Trophoblast cell (in vitro differentiated cells and primary cell): Measurements from ENCODE around the gene SZRD1.

Experiments
- DNase-seq, 2 donors: peaks; one replicate each; pipeline ENCODE4 v3.0.0-alpha.2; 2016
- H2AFZ ChIP-seq: 2 replicates; pipeline ENCODE4 v1.6.1; 2013; ENCODE audit warnings: low read length, moderate library complexity, mild to moderate bottlenecking; ENCODE audit not compliant: insufficient read depth, poor library complexity
- H2AK5ac ChIP-seq: 2 replicates; pipeline ENCODE4 v1.6.1; 2013; ENCODE audit warnings: mild to moderate bottlenecking, low read length
- H2BK120ac ChIP-seq: 2 replicates; pipeline ENCODE4 v1.6.1; 2013; ENCODE audit warnings: low read length, mild to moderate bottlenecking, moderate library complexity; ENCODE audit not compliant: insufficient read depth, poor library complexity
- H2BK12ac ChIP-seq: 2 replicates; pipeline ENCODE4 v1.6.1; 2013; ENCODE audit warnings: mild to moderate bottlenecking, low read length, moderate library complexity
- H2BK5ac ChIP-seq: 2 replicates; pipeline ENCODE4 v1.6.1; 2013; ENCODE audit warnings: low read length, low read depth, moderate library complexity, mild to moderate bottlenecking; ENCODE audit not compliant: poor library complexity
- H3K14ac ChIP-seq: 2 replicates; pipeline ENCODE4 v1.6.1; 2013; ENCODE audit warnings: mild to moderate bottlenecking, low read length
- H3K18ac ChIP-seq: 2 replicates; pipeline ENCODE4 v1.6.1; 2013; ENCODE audit warnings: mild to moderate bottlenecking, low read length
- H3K23ac ChIP-seq: 2 replicates; pipeline ENCODE4 v1.6.1; 2013; ENCODE audit warnings: low read length
- H3K27ac ChIP-seq: 2 replicates; pipeline ENCODE4 v1.5.1; 2013; ENCODE audit warnings: low read depth, mild to moderate bottlenecking, inconsistent platforms, low read length, moderate library complexity
- H3K27me3 ChIP-seq: 2 replicates; pipeline ENCODE4 v1.6.1; 2013; ENCODE audit warnings: inconsistent platforms, mild to moderate bottlenecking, low read length, moderate library complexity; ENCODE audit not compliant: insufficient read depth
- H3K36me3 ChIP-seq, 2 experiments: 1 replicate in 1 of 2; 2 replicates in 1 of 2; pipeline ENCODE4 v1.6.1; 2013; ENCODE audit warnings: low read length in 2 of 2, mild to moderate bottlenecking in 2 of 2, moderate library complexity in 1 of 2; ENCODE audit not compliant: insufficient read depth in 2 of 2, control insufficient read depth in 1 of 2
- H3K4ac ChIP-seq: 2 replicates; pipeline ENCODE4 v1.6.1; 2013; ENCODE audit warnings: low read depth, mild to moderate bottlenecking, low read length, moderate library complexity
- H3K4me1 ChIP-seq, 2 experiments: 1 replicate in 1 of 2; 2 replicates in 1 of 2; pipeline ENCODE4 v1.6.1; 2013; ENCODE audit warnings: low read length in 2 of 2, mild to moderate bottlenecking in 2 of 2, moderate library complexity in 1 of 2; ENCODE audit not compliant: insufficient read depth in 2 of 2, control insufficient read depth in 1 of 2
- H3K4me2 ChIP-seq: 2 replicates; pipeline ENCODE4 v1.6.1; 2013; ENCODE audit warnings: inconsistent platforms, mild to moderate bottlenecking, low read length, moderate library complexity
- H3K4me3 ChIP-seq: 2 replicates; pipeline ENCODE4 v1.5.1; 2013; ENCODE audit warnings: mild to moderate bottlenecking, low read depth, low read length, inconsistent platforms
- H3K79me1 ChIP-seq: one replicate; pipeline ENCODE4 v1.6.1; 2013; ENCODE audit warnings: low read length
- H3K79me2 ChIP-seq: 2 replicates; pipeline ENCODE4 v1.6.1; 2013; ENCODE audit warnings: low read length, mild to moderate bottlenecking; ENCODE audit not compliant: control insufficient read depth, insufficient read depth, poor library complexity
- H3K9ac ChIP-seq: 2 replicates; pipeline ENCODE4 v1.6.1; 2013; ENCODE audit warnings: mild to moderate bottlenecking, low read length
- H3K9me3 ChIP-seq: 2 replicates; pipeline ENCODE4 v1.6.1; 2013; ENCODE audit warnings: low read depth, mild to moderate bottlenecking, control low read depth, inconsistent platforms, low read length; ENCODE audit not compliant: insufficient read depth
- H4K12ac ChIP-seq: 2 replicates; pipeline ENCODE4 v1.6.1; 2013; ENCODE audit warnings: low read depth, mild to moderate bottlenecking, low read length, moderate library complexity
- H4K8ac ChIP-seq: 2 replicates; pipeline ENCODE4 v1.6.1; 2013; ENCODE audit warnings: low read depth, mild to moderate bottlenecking, low read length, moderate library complexity
- H4K91ac ChIP-seq: one replicate; pipeline ENCODE4 v1.6.1; 2013; ENCODE audit warnings: low read depth, mild to moderate bottlenecking, low read length, moderate library complexity
- WGBS: extraction: QIAGEN DNeasy Blood & Tissue Kit; methylation state at CpG from one replicate; pipeline ENCODE4 v1.1.7; 2013; ENCODE audit warnings: missing lambda C conversion rate; ENCODE audit not compliant: insufficient read length, insufficient coverage; ENCODE audit errors: extremely low coverage; 5-methylcytosine and 5-hydroxymethylcytosine counted together

The SZRD1 gene

DNA sequence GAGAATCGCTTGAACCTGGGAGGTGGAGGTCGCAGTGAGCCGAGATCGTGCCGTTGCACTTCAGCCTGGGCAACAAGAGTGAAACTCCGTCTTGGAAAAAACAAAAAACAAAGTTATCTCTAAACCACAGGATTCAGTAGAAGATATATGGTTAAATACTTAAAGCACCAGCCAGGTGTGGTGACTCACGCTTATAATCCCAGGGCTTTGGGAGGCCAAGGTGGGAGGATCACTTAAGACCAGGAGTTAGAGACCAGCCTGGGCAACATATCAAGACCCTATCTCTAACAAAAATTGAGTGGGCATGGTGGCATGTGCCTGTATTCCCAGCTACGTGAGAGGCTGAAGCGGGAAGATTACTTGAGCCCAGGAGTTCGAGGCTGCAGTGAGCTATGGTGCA lies 79.1 kb downstream of the SZRD1 start:
- peaks cover 1% of the 10 kb centered on the region for H3K79me1 ChIP-seq
- H4K8ac ChIP-seq = no peak overlapping the region
- no peak overlapping the region for H3K23ac ChIP-seq
- no peak overlapping the region for H3K27ac ChIP-seq
- H2AK5ac ChIP-seq = no peak overlapping the region
- no peak overlapping the region for H3K4me3 ChIP-seq
- no peak overlapping the region for H3K4ac ChIP-seq
- peak; percentile 50 to 52 for DNase-seq
- H3K36me3 ChIP-seq = peaks cover 71 to 73% of the 10 kb centered on the region in 2 experiments
- H3K9me3 ChIP-seq = no peaks in the 10 kb centered on the region
- no peaks in the 10 kb centered on the region for H3K27me3 ChIP-seq
- H2BK12ac ChIP-seq = no peak overlapping the region
- no peak overlapping the region for H2BK5ac ChIP-seq
- no peak overlapping the region for H2BK120ac ChIP-seq
- no peak overlapping the region for H3K14ac ChIP-seq
- H3K4me2 ChIP-seq = no peak overlapping the region
- no peak overlapping the region for H4K12ac ChIP-seq
- no CpG with 5 or more reads among the region's 10 CpGs for WGBS
- H2AFZ ChIP-seq = no peak overlapping the region
- no peak overlapping the region for H4K91ac ChIP-seq
- peaks cover 0 to 3% of the 10 kb centered on the region in 2 experiments for H3K4me1 ChIP-seq
- H3K9ac ChIP-seq = no peak overlapping the region
- H3K79me2 ChIP-seq = peaks cover 2% of the 10 kb centered on the region
- H3K18ac ChIP-seq = no peak overlapping the region

DNA sequence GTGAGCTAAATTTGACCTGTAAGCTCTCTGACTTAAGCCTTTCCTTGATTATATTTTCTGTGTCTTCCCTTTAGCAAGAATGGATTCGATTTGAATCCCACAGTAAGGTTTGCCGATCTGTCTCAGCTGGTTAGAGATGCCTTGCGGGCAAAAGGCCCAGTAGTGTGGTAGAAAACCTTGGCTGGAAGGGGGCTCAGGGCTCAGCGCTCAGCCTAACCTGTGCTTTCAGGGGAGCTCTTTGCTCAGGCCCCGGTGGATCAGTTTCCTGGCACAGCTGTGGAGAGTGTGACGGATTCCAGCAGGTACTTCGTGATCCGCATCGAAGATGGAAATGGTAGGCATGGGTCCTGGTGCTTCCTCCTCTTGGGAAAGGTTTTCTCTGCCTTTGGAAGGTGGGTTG lies 80.6 kb downstream of the SZRD1 start:
- Histone ChIP-seq H4K8ac (no peak overlapping the region), H3K18ac (no peak overlapping the region), H3K4me2 (no peak overlapping the region), H3K4me3 (no peak overlapping the region), H3K4me1 (no peaks in the 10 kb centered on the region), H3K79me1 (no peaks in the 10 kb centered on the region), H3K79me2 (no peaks in the 10 kb centered on the region), H3K23ac (no peak overlapping the region), H2BK120ac (no peak overlapping the region), H2BK5ac (no peak overlapping the region), H3K4ac (no peak overlapping the region), H3K14ac (no peak overlapping the region), H2AK5ac (no peak overlapping the region), H2BK12ac (no peak overlapping the region), H4K91ac (no peak overlapping the region), H2AFZ (no peak overlapping the region), H3K9me3 (no peaks in the 10 kb centered on the region), H3K9ac (no peak overlapping the region), H4K12ac (no peak overlapping the region), H3K27me3 (no peaks in the 10 kb centered on the region), H3K27ac (no peak overlapping the region), H3K36me3 (peaks cover 76 to 79% of the 10 kb centered on the region in 2 experiments)
- no CpG with 5 or more reads among the region's 9 CpGs for WGBS
- DNase-seq = no peak
